Adrenal gland (tissue), 12 donors: ENCODE data around the gene ZDHHC24. TPM values are rescaled to one million over a fixed set of nuclear protein-coding genes. Genes with fewer than 3 reads are reported as not detected.

Experiments used
- DNase-seq, 7 donors: peaks; one replicate each; pipeline ENCODE4 v3.0.0-alpha.2; 2019 to 2020
- H3K27ac ChIP-seq, 5 donors: fragments of 200-600 bp; sonication (generic) in 4 of 5; 1 replicate in 3 of 5; 2 replicates in 2 of 5; pipeline versions ENCODE4 v1.5.1 to v1.8.0; 2016 to 2020; ENCODE audit warnings: mild to moderate bottlenecking in 1 of 5
- H3K27me3 ChIP-seq: fragments of 200-600 bp; 2 replicates; pipeline ENCODE4 v1.8.0; 2021
- H3K36me3 ChIP-seq, 2 donors: fragments of 200-600 bp; replicated peaks in 1 of 2; 1 replicate in 1 of 2; 2 replicates in 1 of 2; pipeline versions ENCODE4 v1.5.1 to v1.8.0; 2018 to 2022
- H3K4me1 ChIP-seq, 2 donors: fragments of 200-600 bp; replicated peaks in 1 of 2; 1 replicate in 1 of 2; 2 replicates in 1 of 2; pipeline versions ENCODE4 v1.5.1 to v1.8.0; 2018 to 2021
- H3K4me3 ChIP-seq, 4 donors: fragments of 200-600 bp; sonication (generic) in 3 of 4; one replicate each; pipeline ENCODE4 v1.5.1; 2016 to 2018
- H3K9me3 ChIP-seq, 3 donors: fragments of 200-600 bp; sonication (generic) in 1 of 3; replicated peaks in 1 of 3; 1 replicate in 2 of 3; 2 replicates in 1 of 3; pipeline versions ENCODE4 v1.5.1 to v1.8.0; 2016 to 2021
- POLR2A ChIP-seq, 2 donors: fragments of 450-650 bp; IDR thresholded peaks; one replicate each; pipeline ENCODE4 v1.6.1; 2017; ENCODE audit warnings: antibody characterized with exemption in 2 of 2, mild to moderate bottlenecking in 2 of 2, moderate library complexity in 1 of 2
- WGBS, 4 donors: extraction: QIAGEN DNeasy Blood & Tissue Kit in 2 of 4; methylation state at CpG; one replicate each; pipeline versions ENCODE4 v1.1.5 to v1.1.7; 2013 to 2017; 5-methylcytosine and 5-hydroxymethylcytosine counted together
- intact Hi-C, 2 donors: fragments of 100-400 bp; cut with DNase I; formaldehyde crosslinking; loops; one replicate each; pipeline versions ENCODE4 v1.14.1 to v1.15.0; 2022 to 2023
- polyA plus RNA-seq, 3 donors: library from polyadenylated mRNA; stranded (reverse); fragments of 200-250 nt in 2 of 3; fragments of 350-450 nt in 1 of 3; fragmentation: Illumina TruSeq in 1 of 3; extraction: RNeasy Lipid Tissue Mini Kit (QIAGEN cat#74804) in 1 of 3; gene quantifications; one replicate each; pipeline ENCODE4 v1.2.3, GENCODE V29; 2013 to 2014
- total RNA-seq, 9 donors: library from RNA; depleted of rRNA in 4 of 9; stranded (reverse); fragments of >200 nt in 4 of 9; fragments of 120-200 nt in 1 of 9; fragmentation: NEBNext Ultra II Directional in 1 of 9; extraction: Animal tissue kit (Norgen Biotek cat#: 25700) in 1 of 9; gene quantifications; one replicate each; pipeline versions ENCODE4 v1.1.0 to v1.2.4, GENCODE V29; 2013 to 2023
- TF ChIP-seq, protein P1 (sequence below), 6 experiments: fragments of 450-650 bp in 4 of 6; fragments of 200-600 bp in 2 of 6; sonication (generic) in 1 of 6; IDR thresholded peaks; 1 replicate in 5 of 6; 2 replicates in 1 of 6; pipeline versions ENCODE4 v1.5.1 to v1.8.0; 2016 to 2021; ENCODE audit warnings: antibody characterized with exemption in 6 of 6, mild to moderate bottlenecking in 2 of 6, moderate library complexity in 1 of 6
- donor health status: healthy with polysubstance abuse.
- donor health status: Bipolar disorder and iron deficiency.
- donor health status: DM: yes; HTN: yes; CAD: no.
- donor health status: DM: no; HTN: no; CAD: no.
- donor health status: DM: no; HTN: no; CAD: no.
- donor health status: DM: yes; HTN: yes; CAD: no.

The ZDHHC24 gene
- total and polyA plus RNA-seq, 12 donors = 8.6 to 34.7 (median 18.8) TPM

DNA sequence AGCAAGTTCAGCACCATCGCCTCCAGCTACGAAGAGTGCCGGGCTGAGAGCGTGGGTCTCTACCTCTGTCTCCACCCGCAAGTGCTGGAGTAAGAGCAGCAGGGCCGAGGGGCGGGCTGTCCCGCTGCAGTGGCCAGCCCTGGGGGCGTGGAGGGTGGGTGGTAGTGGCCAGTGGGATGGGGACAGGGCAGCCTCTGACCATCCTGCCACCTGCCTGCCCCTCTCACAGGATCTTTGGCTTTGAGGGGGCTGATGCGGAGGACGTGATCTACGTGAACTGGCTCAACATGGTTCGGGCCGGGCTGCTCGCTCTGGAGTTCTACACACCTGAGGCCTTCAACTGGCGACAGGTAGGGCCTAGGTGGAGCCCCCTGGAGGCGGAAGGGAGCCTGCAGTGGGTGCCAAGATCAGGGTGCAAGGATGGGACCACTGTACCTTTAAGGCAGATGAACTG is 50.4 kb downstream of the ZDHHC24 start:
- Histone ChIP-seq H3K9me3 (no peaks in the 10 kb centered on the region), H3K27ac (no peak overlapping the region), H3K4me1 (no peaks in the 10 kb centered on the region), H3K36me3 (peaks cover 0 to 25% of the 10 kb centered on the region in 2 donors), H3K4me3 (no peak overlapping the region), H3K27me3 (no peaks in the 10 kb centered on the region)
- no peak for DNase-seq
- WGBS, 4 donors = 90 to 98% (median 94%) methylated on average over 4 to 17 of the region's 17 CpGs
- TF ChIP-seq POLR2A (IDR thresholded peaks at IDR 0.05) = no peak
- TF ChIP-seq, protein P1, sequence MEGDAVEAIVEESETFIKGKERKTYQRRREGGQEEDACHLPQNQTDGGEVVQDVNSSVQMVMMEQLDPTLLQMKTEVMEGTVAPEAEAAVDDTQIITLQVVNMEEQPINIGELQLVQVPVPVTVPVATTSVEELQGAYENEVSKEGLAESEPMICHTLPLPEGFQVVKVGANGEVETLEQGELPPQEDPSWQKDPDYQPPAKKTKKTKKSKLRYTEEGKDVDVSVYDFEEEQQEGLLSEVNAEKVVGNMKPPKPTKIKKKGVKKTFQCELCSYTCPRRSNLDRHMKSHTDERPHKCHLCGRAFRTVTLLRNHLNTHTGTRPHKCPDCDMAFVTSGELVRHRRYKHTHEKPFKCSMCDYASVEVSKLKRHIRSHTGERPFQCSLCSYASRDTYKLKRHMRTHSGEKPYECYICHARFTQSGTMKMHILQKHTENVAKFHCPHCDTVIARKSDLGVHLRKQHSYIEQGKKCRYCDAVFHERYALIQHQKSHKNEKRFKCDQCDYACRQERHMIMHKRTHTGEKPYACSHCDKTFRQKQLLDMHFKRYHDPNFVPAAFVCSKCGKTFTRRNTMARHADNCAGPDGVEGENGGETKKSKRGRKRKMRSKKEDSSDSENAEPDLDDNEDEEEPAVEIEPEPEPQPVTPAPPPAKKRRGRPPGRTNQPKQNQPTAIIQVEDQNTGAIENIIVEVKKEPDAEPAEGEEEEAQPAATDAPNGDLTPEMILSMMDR (IDR thresholded peaks at IDR 0.05) = no peak
- intact Hi-C loops = no loop called here

GRCh38 chr11:66494935-66495334 is 50.9 kb downstream of the ZDHHC24 start:
- Histone ChIP-seq H3K36me3 (peaks cover 0 to 20% of the 10 kb centered on the region in 2 donors), H3K4me3 (no peak overlapping the region), H3K4me1 (no peaks in the 10 kb centered on the region), H3K27ac (no peak overlapping the region), H3K27me3 (no peaks in the 10 kb centered on the region), H3K9me3 (no peaks in the 10 kb centered on the region)
- intact Hi-C loops = no loop called here
- no peak for TF ChIP-seq POLR2A (IDR thresholded peaks at IDR 0.05)
- TF ChIP-seq, protein P1 (IDR thresholded peaks at IDR 0.05) = no peak
- DNase-seq = no peak
- WGBS, 4 donors = 86 to 94% (median 92%) methylated on average over 11 to 14 of the region's 14 CpGs

DNA sequence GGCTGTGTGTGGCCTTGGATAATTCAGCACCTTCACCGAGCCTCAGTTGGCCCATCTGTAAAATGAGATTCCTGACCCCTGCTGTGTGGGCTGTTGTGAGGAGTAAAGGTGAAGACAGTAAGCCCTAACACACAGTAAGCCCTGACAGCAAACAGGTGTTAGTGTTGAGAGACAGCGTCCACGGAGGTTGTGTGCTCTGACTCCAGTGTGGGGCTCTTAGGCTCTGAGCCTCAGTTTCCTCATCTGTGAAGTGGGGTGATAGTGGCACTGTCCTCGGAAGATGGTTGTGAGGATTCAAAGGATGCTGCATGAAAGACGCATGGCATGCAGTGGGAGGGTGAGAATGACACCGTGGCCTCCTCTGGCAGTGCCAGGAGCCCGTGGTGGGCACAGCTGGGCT is 51.4 kb downstream of the ZDHHC24 start:
- H3K36me3 ChIP-seq = peaks cover 0 to 23% of the 10 kb centered on the region in 2 donors
- no peaks in the 10 kb centered on the region for H3K9me3 ChIP-seq
- H3K4me3 ChIP-seq = no peak overlapping the region
- no peak overlapping the region for H3K27ac ChIP-seq
- intact Hi-C loops = no loop called here
- WGBS, 4 donors = 87 to 96% (median 93%) methylated on average over 6 to 7 of the region's 7 CpGs
- no peaks in the 10 kb centered on the region for H3K27me3 ChIP-seq
- no peak for TF ChIP-seq POLR2A (IDR thresholded peaks at IDR 0.05)
- TF ChIP-seq, protein P1 (IDR thresholded peaks at IDR 0.05) = no peak
- no peak for DNase-seq
- no peaks in the 10 kb centered on the region for H3K4me1 ChIP-seq

GRCh38 chr11:66493130-66493529 is 52.7 kb downstream of the ZDHHC24 start:
- intact Hi-C loops = no loop called here
- DNase-seq = no peak
- no peak overlapping the region for H3K27ac ChIP-seq
- no peak overlapping the region for H3K4me3 ChIP-seq
- peaks cover 0 to 24% of the 10 kb centered on the region in 2 donors for H3K36me3 ChIP-seq
- 89 to 96% (median 94%) methylated on average over 7 to 10 of the region's 10 CpGs for WGBS, 4 donors
- no peaks in the 10 kb centered on the region for H3K4me1 ChIP-seq
- H3K9me3 ChIP-seq = no peaks in the 10 kb centered on the region
- TF ChIP-seq, protein P1 (IDR thresholded peaks at IDR 0.05) = no peak
- no peak for TF ChIP-seq POLR2A (IDR thresholded peaks at IDR 0.05)
- H3K27me3 ChIP-seq = no peaks in the 10 kb centered on the region
